Head of caudate nucleus (tissue), 42 donors: ENCODE results near the gene VPS13C.
A peak's percentile ranks its signal among the peaks of the same experiment; 100 is the strongest.

Experiments used
- DNase-seq, 42 donors: peaks; one replicate each; pipeline versions ENCODE4 v3.0.0 to v3.0.0-alpha.2; 2020 to 2021; ENCODE audit warnings: mixed read lengths in 7 of 42
- intact Hi-C: fragments of 100-400 bp; cut with DNase I; formaldehyde crosslinking; loops from one replicate; pipeline ENCODE4 v1.15.0; 2022

Gene VPS13C

GRCh38 chr15:61835496-61836106, 224.6 kb downstream of the VPS13C start:
- DNase-seq = peak; percentile 35 to 90 (median 76)
- intact Hi-C loops = no loop called here

- peak in 1 of 42 donors; percentile 42 for DNase-seq
- intact Hi-C loops = no loop called here
Observed at GRCh38 chr15:61835029-61835428, 225.2 kb downstream of the VPS13C start.

GRCh38 chr15:61834076-61834697, 226.1 kb downstream of the VPS13C start:
- peak; percentile 57 to 95 (median 89) for DNase-seq
- intact Hi-C loops = loop anchor here (5.0 kb wide), 1 partner anchor 1247 kb away; no protein-coding TSS in a partner anchor

- DNase-seq = peak in 1 of 42 donors; percentile 35
- intact Hi-C loops = loop anchor here (5.0 kb wide), 1 partner anchor 1245 kb away; no protein-coding TSS in a partner anchor
Observed at GRCh38 chr15:61832223-61832622, 228.0 kb downstream of the VPS13C start.

- intact Hi-C loops = loop anchor here (5.0 kb wide), 1 partner anchor 1244 kb away; no protein-coding TSS in a partner anchor
- DNase-seq = no peak
Observed at GRCh38 chr15:61831505-61831921, 228.7 kb downstream of the VPS13C start.

- intact Hi-C loops = loop anchor here (5.0 kb wide), 1 partner anchor 1243 kb away; no protein-coding TSS in a partner anchor
- peak in 1 of 42 donors; percentile 22 for DNase-seq
Observed at GRCh38 chr15:61830536-61831330, 229.5 kb downstream of the VPS13C start.

GRCh38 chr15:61829514-61829889, 230.7 kb downstream of the VPS13C start:
- peak in 1 of 42 donors; percentile 35 for DNase-seq
- intact Hi-C loops = no loop called here

- intact Hi-C loops = no loop called here
- DNase-seq = peak in 1 of 42 donors; percentile 34
Observed at GRCh38 chr15:61828860-61829513, 231.3 kb downstream of the VPS13C start.

GRCh38 chr15:61828008-61828407, 232.2 kb downstream of the VPS13C start:
- intact Hi-C loops = no loop called here
- peak in 1 of 42 donors; percentile 18 for DNase-seq

- DNase-seq = peak in 1 of 42 donors; percentile 21
- intact Hi-C loops = no loop called here
Observed at GRCh38 chr15:61827131-61827530, 233.1 kb downstream of the VPS13C start.

- intact Hi-C loops = no loop called here
- peak in 1 of 42 donors; percentile 3 for DNase-seq
Observed at GRCh38 chr15:61824291-61824690, 236.0 kb downstream of the VPS13C start.

- no peak for DNase-seq
- intact Hi-C loops = no loop called here
Observed at GRCh38 chr15:61822511-61822910, 237.7 kb downstream of the VPS13C start.

- intact Hi-C loops = no loop called here
- peak in 1 of 42 donors; percentile 4 for DNase-seq
Observed at GRCh38 chr15:61820951-61821350, 239.3 kb downstream of the VPS13C start.

GRCh38 chr15:61820212-61820611, 240.0 kb downstream of the VPS13C start:
- DNase-seq = peak in 1 of 42 donors; percentile 12
- intact Hi-C loops = no loop called here

GRCh38 chr15:61819386-61819785, 240.9 kb downstream of the VPS13C start:
- peak in 1 of 42 donors; percentile 28 for DNase-seq

GRCh38 chr15:61818801-61819200, 241.4 kb downstream of the VPS13C start:
- intact Hi-C loops = no loop called here
- DNase-seq = peak in 1 of 42 donors; percentile 1

More at GRCh38 chr15:61819386-61819785, 240.9 kb downstream of the VPS13C start:
- intact Hi-C loops = no loop called here

GRCh38 chr15:61816856-61817255, 243.4 kb downstream of the VPS13C start:
- peak in 1 of 42 donors; percentile 18 for DNase-seq
- intact Hi-C loops = no loop called here

- DNase-seq = peak in 2 of 42 donors; percentile 12 to 30
- intact Hi-C loops = no loop called here
Observed at GRCh38 chr15:61815356-61816083, 244.7 kb downstream of the VPS13C start.
